Measurements from ENCODE around the gene RNF123.

RNF123 gene

GRCh38 chr3:49734752-49735151 lies 45.4 kb downstream of the RNF123 start:
- no peaks in the 10 kb centered on the region for H3K79me2 ChIP-seq (ENCODE audit: insufficient read depth, low read depth)
- TF ChIP-seq, protein P1, sequence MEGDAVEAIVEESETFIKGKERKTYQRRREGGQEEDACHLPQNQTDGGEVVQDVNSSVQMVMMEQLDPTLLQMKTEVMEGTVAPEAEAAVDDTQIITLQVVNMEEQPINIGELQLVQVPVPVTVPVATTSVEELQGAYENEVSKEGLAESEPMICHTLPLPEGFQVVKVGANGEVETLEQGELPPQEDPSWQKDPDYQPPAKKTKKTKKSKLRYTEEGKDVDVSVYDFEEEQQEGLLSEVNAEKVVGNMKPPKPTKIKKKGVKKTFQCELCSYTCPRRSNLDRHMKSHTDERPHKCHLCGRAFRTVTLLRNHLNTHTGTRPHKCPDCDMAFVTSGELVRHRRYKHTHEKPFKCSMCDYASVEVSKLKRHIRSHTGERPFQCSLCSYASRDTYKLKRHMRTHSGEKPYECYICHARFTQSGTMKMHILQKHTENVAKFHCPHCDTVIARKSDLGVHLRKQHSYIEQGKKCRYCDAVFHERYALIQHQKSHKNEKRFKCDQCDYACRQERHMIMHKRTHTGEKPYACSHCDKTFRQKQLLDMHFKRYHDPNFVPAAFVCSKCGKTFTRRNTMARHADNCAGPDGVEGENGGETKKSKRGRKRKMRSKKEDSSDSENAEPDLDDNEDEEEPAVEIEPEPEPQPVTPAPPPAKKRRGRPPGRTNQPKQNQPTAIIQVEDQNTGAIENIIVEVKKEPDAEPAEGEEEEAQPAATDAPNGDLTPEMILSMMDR (conservative IDR thresholded peaks at IDR 0.05; ENCODE audit: low read depth, low read length) = no peak
- no peaks in the 10 kb centered on the region for H3K27me3 ChIP-seq (ENCODE audit: insufficient read depth, low read depth)
- no peak overlapping the region for H2AFZ ChIP-seq (ENCODE audit: low read depth)
- no peaks in the 10 kb centered on the region for H3K4me1 ChIP-seq (ENCODE audit: low read depth, poor library complexity, severe bottlenecking)
- no peak overlapping the region for H3K9ac ChIP-seq
- H3K4me2 ChIP-seq = no peak overlapping the region
- no peak overlapping the region for H3K27ac ChIP-seq
- no peak overlapping the region for H3K4me3 ChIP-seq (IDR thresholded peaks at IDR 0.05; ENCODE audit: insufficient read depth, low read depth, low read length)
- no peaks in the 10 kb centered on the region for H4K20me1 ChIP-seq (ENCODE audit: insufficient read depth)
- no peaks in the 10 kb centered on the region for H3K36me3 ChIP-seq (ENCODE audit: insufficient read depth)

GRCh38 chr3:49738067-49738713 lies 48.8 kb downstream of the RNF123 start:
- Histone ChIP-seq H4K20me1 (ENCODE audit: insufficient read depth) (no peaks in the 10 kb centered on the region), H3K27me3 (ENCODE audit: insufficient read depth, low read depth) (no peaks in the 10 kb centered on the region), H3K4me1 (ENCODE audit: low read depth, poor library complexity, severe bottlenecking) (no peaks in the 10 kb centered on the region), H3K79me2 (ENCODE audit: insufficient read depth, low read depth) (no peaks in the 10 kb centered on the region), H3K4me3 (IDR thresholded peaks at IDR 0.05; ENCODE audit: insufficient read depth, low read depth, low read length) (no peak overlapping the region), H3K27ac (no peak overlapping the region), H3K9ac (no peak overlapping the region), H2AFZ (ENCODE audit: low read depth) (no peak overlapping the region), H3K36me3 (ENCODE audit: insufficient read depth) (no peaks in the 10 kb centered on the region), H3K4me2 (no peak overlapping the region)
- TF ChIP-seq, protein P1 (conservative IDR thresholded peaks at IDR 0.05; ENCODE audit: low read depth, low read length) = no peak

DNA sequence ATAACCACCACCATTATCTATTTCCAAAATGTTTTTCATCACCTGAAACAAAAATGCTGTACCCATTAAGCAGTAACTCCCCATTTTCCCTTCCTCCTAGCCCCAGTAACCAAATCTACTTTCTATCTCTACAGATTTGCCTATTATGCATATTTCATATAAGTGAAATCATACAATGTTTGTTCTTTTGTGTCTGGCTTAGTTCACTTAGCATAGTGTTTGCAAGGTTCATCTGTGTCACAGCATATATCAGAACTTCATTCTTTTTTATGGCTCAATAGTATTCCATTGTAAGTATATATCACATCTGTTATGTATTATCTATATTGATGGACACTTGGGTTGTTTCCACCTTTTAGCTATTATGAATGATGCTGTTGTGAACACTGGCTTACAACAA lies 51.1 kb downstream of the RNF123 start:
- Histone ChIP-seq H3K9ac (no peak overlapping the region), H4K20me1 (ENCODE audit: insufficient read depth) (no peaks in the 10 kb centered on the region), H3K4me2 (no peak overlapping the region), H3K27me3 (ENCODE audit: insufficient read depth, low read depth) (no peaks in the 10 kb centered on the region), H3K36me3 (ENCODE audit: insufficient read depth) (no peaks in the 10 kb centered on the region), H3K4me1 (ENCODE audit: low read depth, poor library complexity, severe bottlenecking) (no peaks in the 10 kb centered on the region), H3K4me3 (IDR thresholded peaks at IDR 0.05; ENCODE audit: insufficient read depth, low read depth, low read length) (no peak overlapping the region), H3K79me2 (ENCODE audit: insufficient read depth, low read depth) (no peaks in the 10 kb centered on the region), H3K27ac (no peak overlapping the region), H2AFZ (ENCODE audit: low read depth) (no peak overlapping the region)
- TF ChIP-seq, protein P1 (conservative IDR thresholded peaks at IDR 0.05; ENCODE audit: low read depth, low read length) = no peak

GRCh38 chr3:49745986-49746385 lies 56.6 kb downstream of the RNF123 start:
- TF ChIP-seq, protein P1 (conservative IDR thresholded peaks at IDR 0.05; ENCODE audit: low read depth, low read length) = no peak
- no peak overlapping the region for H3K9ac ChIP-seq
- H3K4me2 ChIP-seq = no peak overlapping the region
- H3K36me3 ChIP-seq (ENCODE audit: insufficient read depth) = no peaks in the 10 kb centered on the region
- H3K27me3 ChIP-seq (ENCODE audit: insufficient read depth, low read depth) = no peaks in the 10 kb centered on the region
- H3K4me1 ChIP-seq (ENCODE audit: low read depth, poor library complexity, severe bottlenecking) = no peaks in the 10 kb centered on the region
- no peaks in the 10 kb centered on the region; the same call in 1 of the 2 replicates for H3K79me2 ChIP-seq (ENCODE audit: insufficient read depth, low read depth)
- no peaks in the 10 kb centered on the region for H4K20me1 ChIP-seq (ENCODE audit: insufficient read depth)
- no peak overlapping the region for H3K4me3 ChIP-seq (IDR thresholded peaks at IDR 0.05; ENCODE audit: insufficient read depth, low read depth, low read length)
- H3K27ac ChIP-seq = no peak overlapping the region
- H2AFZ ChIP-seq (ENCODE audit: low read depth) = no peak overlapping the region

All from KMS-11 (cell line).